Left renal pelvis (tissue), 4 donors: ENCODE data around the gene EPHA10. TPM values are rescaled to one million over a fixed set of nuclear protein-coding genes. Genes with fewer than 3 reads are reported as not detected.
A peak's percentile ranks its signal among the peaks of the same experiment; 100 is the strongest.
"Not testable (repeated sequence)": the region's sequence is repeated elsewhere in the genome, so short reads cannot be mapped to it uniquely, and the experiment has no call there.

Experiments
- DNase-seq, 4 donors: peaks; one replicate each; pipeline ENCODE4 v3.0.0-alpha.2; 2013; ENCODE audit warnings: low read depth in 4 of 4, low spot score in 3 of 4
- polyA plus RNA-seq, 4 donors: library from polyadenylated mRNA; unstranded; fragments of 120-200 nt; gene quantifications; one replicate each; pipeline ENCODE4 v1.2.1, GENCODE V29; 2013; ENCODE audit not compliant: insufficient read length in 4 of 4

The EPHA10 gene
- polyA plus RNA-seq, 4 donors: 0.09 to 0.40 (median 0.24) TPM

DNA sequence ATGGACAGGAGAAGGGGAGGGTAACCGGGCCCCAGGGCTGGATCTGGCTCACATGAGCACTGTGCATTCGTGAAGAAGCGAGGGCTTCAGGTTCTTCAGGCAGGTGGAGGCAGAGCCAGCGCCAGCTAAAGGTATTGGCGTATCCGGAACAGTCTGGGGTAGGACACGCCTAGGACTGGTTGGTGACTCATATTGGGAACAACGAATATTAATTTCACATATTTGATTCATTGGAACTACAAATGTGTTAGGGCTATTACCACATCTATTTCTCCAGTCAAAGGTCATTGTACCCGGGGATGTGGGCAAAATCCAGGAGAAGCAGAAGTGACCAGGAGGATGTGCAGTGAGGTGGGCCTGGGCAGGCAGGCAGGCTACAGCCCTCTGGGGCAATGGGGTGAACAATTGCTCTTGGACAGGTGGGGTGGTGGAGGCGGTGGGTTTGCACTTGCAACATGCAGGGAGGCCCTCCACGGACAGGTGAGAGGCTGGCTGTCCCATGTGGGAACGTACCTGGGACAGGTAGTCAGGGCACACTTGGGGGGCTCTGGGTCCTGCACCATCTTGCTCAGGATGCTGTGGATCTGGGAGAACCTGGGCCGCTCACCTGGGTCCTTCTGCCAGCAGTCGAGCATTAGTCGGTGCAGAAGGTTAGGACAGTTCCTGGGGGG is 45.9 kb downstream of the EPHA10 start:
- DNase-seq: no peak

DNA sequence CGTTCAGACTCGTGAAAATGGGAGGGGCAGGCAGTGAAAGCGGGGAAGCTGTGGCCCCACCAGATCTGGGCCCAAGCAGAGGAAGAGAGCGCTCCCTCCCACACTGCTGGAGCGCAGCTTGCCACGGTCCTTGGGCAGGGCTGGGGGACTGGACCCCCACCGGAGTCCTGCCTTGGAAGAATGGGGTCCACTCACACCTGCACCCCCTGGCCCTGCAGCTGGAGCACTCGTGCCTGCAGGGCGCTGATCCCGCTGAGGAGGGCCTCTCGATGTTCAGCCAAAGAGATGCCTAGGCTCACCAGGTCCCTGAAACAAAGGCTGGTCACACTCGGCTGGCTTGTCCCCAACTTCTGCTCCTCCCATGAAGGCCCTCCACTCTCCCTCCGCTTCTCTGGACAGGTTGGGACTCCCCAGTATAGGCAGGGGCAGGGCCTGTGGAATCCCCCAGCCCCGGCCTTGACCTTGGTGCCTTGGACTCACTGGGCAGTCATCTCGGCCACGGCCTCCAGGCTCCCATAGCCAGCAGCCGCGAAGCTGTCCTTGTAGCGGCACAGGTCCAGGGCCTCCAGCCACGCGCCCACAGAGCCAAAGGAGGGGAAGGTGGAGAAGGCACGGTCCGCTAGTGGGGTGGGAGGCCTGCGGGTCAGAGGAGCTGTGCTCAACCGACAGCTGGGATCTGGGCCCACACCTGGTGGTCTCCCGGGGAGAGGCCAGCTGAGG is 46.6 kb downstream of the EPHA10 start:
- DNase-seq: no peak

DNA sequence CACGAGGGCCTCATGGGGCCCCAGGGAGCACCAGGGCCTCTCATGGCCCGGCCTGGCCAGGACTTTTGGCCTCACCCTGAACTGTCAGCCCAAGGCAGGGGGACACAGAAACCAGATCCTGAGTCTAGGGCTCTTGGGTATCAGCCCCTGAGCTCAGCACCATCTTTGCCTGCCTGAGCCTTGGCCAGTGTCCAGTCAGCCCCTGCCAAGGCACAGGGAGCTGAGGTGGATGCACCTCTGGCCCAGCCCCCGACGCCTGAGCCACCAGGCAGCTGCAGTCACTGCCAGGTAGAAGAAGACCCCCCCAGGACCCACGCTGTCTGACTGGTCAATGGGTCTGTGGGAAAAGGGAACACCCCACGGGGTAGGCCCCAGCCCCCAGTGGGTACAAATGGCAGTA is 47.3 kb downstream of the EPHA10 start:
- no peak for DNase-seq

DNA sequence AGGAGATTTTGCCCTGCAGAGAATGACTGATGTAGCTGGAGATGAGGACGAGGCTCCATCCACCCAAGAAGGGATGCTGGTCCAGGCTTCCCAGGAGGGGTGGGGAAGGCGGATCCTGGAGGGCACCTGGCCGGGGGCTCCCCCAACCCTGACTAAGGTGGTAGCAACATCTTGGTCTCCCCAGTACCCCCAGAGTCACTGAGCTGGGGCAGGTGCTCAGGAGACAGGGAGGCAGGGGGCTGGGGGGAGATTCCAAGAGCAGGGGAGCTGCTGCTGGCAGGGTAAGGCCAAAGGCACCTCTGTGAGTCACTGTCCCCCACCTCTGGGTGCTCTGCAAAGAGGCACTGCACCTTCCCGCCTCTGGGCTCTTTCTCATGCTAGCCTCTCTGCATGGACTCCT is 48.6 kb downstream of the EPHA10 start:
- DNase-seq: no peak

DNA sequence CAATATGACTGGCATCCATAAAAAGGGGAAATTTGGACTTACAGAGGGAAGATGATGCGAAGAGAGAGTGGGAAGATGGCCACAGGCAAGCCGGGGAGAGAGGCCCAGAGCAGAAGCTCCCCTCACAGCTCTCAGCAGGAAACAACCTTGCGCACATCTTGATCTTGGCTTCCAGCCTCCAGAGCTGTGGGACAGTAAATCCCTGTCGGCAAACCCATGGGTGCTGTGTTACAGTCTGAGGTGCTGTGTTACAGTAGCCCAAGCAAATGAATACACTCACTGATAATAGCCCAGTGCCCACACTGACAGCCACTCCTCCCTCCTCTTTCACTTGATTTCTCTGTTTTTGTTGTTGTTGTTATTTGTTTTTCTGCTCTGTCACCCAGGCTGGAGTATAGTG is 50.2 kb downstream of the EPHA10 start:
- no peak for DNase-seq

DNA sequence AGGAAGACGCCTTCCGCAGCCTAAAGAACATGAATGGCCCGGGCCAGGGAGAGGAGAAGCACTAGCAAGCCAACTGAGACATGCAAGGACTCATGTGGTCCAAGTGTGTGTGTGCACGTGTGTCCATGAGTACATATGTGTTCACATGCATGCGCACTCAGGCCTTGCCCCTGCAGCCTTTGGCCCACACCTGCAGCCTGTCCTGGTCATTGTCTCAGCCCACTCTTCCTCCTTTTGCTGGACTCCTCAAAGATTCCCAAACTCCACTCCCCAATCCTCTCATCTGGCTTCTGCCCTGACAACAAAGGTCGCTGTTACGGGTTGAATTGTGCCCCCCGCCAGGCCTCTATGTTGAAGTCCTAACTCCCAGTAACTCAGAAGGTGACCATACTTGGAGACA is 50.7 kb downstream of the EPHA10 start:
- no peak for DNase-seq

DNA sequence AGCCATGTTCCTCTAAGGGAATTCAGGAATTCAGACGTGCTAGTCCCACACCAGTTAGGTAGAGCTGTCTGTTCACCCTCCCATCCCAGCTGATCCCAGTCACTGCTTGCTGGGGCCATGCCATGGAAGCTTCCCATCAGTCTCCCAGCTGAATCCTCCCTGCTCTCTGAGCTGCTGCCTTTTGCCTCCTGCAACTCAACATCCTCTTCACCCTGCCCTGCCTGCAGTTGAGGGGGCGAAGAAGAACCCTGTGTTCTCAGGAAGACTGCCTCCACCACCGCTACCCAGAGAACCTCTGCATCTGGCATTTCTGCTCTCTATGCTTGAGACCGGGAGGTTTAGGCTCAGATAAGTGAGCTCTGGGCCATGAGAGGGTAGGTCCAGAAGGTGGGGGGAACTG is 56.4 kb downstream of the EPHA10 start:
- no peak for DNase-seq

DNA sequence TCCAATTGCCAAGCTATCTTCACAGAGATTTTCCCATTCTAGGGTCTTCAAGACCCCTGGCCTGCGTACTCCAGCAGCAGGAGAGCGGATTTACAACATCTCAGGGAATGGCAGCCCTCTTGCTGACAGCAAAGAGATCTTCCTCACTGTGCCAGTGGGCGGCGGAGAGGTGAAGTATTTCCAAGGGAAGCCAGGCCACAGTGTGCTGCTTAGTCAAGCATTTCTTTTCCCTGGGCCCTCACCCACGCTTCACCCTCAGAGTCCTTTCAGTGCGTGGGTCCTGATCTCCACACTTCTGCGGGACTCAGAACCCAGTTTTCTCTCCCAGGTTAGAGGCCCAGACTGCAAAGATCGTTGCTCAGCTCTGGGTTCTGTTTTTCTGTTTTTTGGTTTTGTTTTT is 59.5 kb downstream of the EPHA10 start:
- no peak for DNase-seq

DNA sequence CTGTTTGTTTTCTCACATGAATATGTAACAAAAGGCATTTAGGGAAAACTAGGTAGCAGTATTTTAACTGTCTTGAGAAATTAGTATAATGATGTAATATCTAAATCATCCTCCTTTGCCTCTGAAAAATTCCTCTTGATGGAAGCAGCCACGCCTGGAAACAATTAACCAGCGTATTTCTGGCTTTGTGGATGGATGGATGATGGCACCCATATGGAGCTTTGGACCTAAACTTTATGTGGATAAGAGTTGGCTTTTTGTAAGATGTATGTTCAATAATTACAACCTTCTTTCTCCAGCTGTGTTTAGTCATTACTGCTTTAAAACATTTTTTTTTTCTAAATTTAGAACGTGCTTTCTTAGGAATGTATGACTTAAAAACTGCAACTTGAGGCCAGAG is 60.0 kb downstream of the EPHA10 start:
- no peak for DNase-seq

DNA sequence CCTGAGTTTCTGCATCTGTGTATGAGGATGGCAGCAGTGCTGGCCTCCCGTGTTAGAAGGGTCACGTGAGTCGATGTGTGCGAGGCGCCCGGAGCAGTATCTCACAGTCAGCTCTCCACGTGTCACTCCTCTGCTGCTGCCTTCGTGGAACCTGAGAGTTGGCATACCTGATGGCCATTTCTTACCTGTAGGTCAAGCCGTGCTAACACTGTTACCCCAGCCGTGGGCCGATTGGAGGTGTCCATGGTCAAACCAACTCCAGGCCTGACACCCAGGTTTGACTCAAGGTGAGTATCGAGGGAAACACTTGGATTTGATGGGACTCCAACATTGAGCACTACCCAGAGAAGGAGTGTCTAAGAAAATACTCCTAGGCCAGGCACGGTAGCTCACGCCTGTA is 61.9 kb downstream of the EPHA10 start:
- no peak for DNase-seq

DNA sequence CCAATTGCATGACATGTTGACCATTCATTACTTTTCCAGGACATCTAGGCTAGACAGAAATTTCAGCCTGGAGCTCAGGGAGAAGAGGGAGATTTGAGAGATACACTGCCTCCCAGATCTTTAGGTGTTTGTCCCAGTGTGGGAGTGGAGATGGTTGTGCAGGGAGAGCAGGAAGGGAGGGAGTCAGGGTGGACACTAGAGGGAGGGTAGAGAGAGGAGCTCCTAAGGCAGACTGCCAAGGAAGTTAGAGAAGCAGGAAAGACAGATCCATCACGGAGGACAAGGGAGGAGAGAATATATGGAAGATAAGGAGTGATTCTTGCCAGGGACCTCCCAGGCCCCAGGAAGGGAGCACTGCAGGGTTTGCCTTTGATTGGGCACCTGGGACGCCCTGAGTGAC is 63.9 kb downstream of the EPHA10 start:
- DNase-seq: no peak

DNA sequence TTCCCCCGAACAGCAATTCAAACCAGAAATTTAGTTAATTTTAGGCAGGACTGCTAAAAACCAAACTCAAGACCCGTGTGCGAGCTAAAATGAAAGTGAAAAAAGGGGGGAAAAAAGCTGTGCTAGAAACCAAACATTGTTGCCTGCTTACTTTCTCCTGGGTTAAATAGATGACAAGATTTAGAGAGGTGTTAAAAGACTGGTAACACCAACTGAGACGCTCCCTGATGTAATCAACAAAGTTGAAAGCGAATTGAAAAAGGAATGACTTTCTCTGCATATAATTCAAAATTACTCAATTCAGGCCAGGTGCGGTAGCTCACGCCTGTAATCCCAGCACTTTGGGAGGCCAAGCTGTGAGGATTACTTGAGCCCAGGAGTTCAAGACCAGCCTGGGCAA is 65.8 kb downstream of the EPHA10 start:
- DNase-seq: no peak

DNA sequence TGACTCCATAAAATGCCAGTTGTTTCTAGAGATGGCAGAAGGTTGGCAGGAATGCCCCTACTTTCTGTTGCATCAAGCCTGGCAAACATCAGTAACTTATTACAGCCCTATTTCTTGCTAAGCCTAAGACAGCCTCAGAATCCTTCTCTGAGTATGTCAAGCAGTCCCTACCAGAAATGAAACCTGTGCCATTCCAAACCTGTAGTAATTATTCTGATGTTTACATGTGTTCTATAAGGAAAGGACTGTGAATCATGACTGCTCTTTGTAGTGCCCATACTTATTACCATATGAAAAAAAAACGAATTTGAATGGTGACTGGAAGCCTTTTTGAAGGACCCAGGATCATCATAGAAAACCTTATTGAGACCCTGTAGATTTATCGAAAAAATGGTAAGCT is 67.2 kb downstream of the EPHA10 start:
- DNase-seq: no peak

DNA sequence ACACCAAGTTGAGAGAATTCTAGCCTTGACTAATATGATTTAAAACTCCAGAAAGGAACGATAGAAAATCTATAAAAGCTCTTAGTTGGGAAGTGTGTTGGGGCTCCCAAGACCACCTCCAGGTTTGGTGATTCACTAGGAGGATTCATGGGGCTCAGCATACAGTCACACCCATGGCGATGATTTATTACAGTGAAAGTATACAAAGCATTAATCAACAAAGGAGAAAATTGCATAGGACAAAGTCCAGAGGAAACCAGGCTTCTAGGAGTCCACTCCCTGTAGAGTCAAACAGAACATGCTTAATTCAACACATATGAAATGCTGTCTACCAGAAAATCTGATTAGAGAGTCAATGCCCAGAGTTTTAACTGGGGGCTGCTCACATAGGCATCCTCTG is 67.8 kb downstream of the EPHA10 start:
- no peak for DNase-seq

DNA sequence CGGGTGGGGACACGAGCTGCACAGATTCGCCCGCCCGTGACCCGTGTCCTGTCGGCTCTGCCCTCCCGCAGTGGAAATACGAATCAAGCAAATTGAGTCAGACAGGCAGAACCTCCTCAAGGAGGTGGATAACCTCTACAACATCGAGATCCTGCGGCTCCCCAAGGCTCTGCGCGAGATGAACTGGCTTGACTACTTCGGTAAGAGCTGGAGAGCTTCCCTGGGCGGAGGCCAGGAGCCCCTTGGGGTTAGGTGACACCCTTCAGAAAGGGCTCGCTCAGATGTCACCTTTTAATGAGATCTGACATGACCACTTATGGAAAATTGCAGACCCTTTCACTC is 72.1 kb downstream of the EPHA10 start:
- DNase-seq: no peak

DNA sequence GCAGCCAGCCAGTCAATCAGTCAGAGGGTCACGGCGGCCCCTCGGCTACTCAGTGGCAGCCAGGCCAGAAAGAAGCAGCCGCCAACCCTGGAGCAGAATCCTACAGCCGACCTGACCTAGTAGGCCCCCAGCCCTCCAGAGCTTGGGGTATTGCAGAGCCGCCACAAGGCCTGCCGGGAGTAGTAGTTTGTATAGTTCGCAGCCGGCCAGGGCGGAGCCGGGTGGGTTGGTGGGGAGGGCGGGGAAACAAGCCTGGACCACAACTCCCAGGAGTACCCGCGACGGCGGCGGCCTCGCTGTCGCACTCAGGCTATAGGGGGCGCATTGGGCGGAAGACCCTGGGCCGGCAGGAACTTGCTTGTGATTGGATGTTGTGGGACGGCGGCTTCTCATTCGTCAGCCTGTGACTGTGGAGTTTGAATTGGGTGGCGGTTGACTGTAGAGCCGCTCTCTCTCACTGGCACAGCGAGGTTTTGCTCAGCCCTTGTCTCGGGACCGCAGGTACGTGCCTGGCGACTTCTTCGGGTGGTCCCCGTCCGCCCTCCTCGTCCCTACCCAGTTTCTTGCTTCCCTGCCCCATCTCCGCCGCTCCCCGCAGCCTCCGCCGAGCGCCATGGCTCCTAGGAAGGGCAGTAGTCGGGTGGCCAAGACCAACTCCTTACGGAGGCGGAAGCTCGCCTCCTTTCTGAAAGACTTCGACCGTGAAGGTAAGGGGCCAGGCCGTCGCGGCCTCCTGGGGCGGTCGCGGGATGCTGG is 72.7 kb downstream of the EPHA10 start, which contains the start of gene CDCA8:
TSS of gene CDCA8 (plus strand) at position 439 of the 756 bp plus-strand sequence. CDS start at position 614, 175 bp downstream.
- peak; percentile 91 to 95 (median 93) for DNase-seq

DNA sequence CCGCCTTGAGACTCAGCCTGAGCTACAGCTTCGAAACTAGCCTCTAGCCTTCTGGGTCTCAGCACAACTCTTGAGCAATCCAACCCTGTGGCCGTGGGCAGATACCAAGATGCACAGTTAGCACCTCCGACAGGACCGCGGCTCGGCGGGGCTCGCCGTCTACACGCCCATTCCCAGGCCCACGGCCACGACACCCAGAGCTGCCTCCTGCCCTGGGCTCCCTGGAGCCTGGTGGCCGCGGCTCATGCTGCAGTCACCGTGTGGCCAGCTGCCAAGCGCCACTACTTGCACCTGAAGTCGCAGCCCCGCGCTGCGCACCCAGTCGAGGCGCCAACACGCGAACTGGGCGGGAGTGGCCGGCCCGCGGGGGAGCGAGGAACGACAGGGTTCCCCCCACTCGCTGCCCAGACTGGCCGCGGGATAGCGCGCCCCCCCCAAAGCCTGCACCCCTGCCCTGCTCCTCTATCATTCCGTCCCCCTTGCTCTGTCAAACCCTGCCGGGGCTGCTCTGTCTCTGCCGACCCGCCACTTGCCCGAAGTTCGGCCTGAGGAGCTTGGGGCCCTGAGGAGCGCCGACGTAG is 73.3 kb downstream of the EPHA10 start:
- DNase-seq: no peak

DNA sequence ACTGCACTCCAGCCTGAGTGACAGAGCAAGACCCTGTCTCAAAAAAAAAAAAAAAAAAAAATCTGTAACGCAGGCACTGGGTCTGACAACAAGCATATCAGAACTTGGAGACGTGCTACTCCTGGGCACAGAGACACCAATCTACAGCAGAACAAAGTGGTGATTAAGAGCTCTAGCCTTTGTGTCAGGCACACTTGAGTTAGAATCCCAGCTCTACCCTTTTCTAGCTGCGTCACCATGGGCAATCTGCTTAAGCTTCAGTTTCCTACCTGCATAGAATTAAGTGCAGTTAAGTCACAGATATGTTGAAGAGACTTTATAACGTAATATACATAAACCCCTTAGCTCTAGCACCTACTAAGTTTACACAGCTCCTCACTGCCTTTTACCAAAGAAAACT is 76.0 kb downstream of the EPHA10 start:
- DNase-seq: no peak

DNA sequence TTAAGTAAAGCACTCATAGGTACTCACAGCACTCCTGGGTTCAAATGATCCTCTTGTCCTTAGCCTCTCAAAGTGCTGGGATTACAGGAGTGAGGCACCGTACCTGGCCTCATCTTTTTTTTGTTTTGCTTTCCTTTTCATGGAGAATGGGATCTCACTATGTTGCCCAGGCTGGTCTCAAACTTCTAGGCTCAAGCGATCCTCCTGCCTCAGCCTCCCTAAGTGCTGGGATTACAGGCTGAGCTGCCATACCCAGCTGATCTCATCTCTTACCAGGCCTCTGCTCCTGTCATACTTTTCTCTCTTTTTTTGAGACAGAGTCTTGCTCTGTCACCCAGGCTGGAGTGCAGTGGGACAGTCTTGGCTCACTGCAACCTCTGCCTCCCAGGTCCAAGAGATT is 77.2 kb downstream of the EPHA10 start:
- DNase-seq: not testable (repeated sequence)

DNA sequence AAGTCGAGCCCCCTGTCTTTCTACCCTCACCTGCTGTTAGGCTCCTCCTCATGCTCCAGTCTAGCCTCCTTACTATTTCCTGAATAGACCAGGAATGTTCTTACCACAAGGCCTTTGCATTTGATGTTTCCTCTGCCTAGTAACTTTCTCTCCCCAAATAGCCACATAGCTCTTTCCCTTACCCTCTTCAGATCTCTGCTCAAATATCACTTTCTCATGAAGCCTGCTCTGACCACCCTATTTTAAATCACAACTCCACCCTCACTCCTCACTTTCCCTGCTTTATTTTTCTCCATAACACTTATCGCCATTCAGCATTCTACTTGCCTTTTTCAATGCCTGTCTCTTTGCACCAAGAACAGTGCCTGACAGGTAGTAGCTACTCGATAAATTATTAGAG is 79.2 kb downstream of the EPHA10 start:
- DNase-seq: no peak

DNA sequence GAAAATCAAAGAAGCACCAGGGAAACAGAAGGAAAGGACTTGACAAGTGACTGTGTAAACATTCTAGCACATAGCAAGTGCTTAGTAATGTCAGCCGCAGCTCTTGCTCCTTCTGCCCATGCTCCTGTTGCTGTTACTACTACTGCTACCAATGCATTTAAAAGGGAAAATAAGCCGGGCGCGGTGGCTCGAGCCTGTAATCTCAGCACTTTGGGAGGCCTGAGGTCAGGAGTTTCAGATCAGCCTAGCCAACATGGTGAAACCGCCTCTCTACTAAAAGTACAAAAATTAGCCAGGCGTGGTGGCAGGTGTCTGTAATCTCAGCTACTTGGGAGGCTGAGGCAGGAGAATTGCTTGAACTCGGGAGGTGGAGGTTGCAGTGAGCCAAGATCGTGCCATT is 80.7 kb downstream of the EPHA10 start:
- not testable (repeated sequence) for DNase-seq
